KMS-11 (cell line): ENCODE data around the gene SLC66A2.

ENCODE experiments used
- H2AFZ ChIP-seq: fragments of 200-600 bp; sonication (generic); 2 replicates; pipeline ENCODE4 v1.6.1; 2016; ENCODE audit warnings: antibody characterized with exemption, mixed run types, low read depth
- H3K27ac ChIP-seq: fragments of 200-600 bp; sonication (generic); 2 replicates; pipeline ENCODE4 v1.6.1; 2016; ENCODE audit warnings: mild to moderate bottlenecking, mixed run types
- H3K27me3 ChIP-seq: fragments of 200-600 bp; sonication (generic); 2 replicates; pipeline ENCODE4 v1.6.1; 2017; ENCODE audit warnings: mild to moderate bottlenecking, low read depth, mixed run types, moderate library complexity; ENCODE audit not compliant: insufficient read depth
- H3K36me3 ChIP-seq: fragments of 200-600 bp; sonication (generic); 2 replicates; pipeline ENCODE4 v1.6.1; 2017; ENCODE audit warnings: mild to moderate bottlenecking, mixed run types; ENCODE audit not compliant: insufficient read depth
- H3K4me1 ChIP-seq: fragments of 200-600 bp; sonication (generic); 2 replicates; pipeline ENCODE4 v1.6.1; 2016; ENCODE audit warnings: mild to moderate bottlenecking, low read depth, mixed run types; ENCODE audit not compliant: poor library complexity, severe bottlenecking
- H3K4me2 ChIP-seq: fragments of 200-600 bp; sonication (generic); 2 replicates; pipeline ENCODE4 v1.7.0; 2016; ENCODE audit warnings: mild to moderate bottlenecking, mixed run types
- H3K4me3 ChIP-seq: fragments of 200-600 bp; sonication (generic); IDR thresholded peaks from 2 replicates; pipeline ENCODE4 v1.6.1; 2017; ENCODE audit warnings: low read depth, low read length, mixed read lengths; ENCODE audit not compliant: insufficient read depth
- H3K79me2 ChIP-seq: fragments of 200-600 bp; sonication (generic); 2 replicates; pipeline ENCODE4 v1.6.1; 2016; ENCODE audit warnings: low read depth, mixed run types; ENCODE audit not compliant: insufficient read depth
- H3K9ac ChIP-seq: fragments of 200-600 bp; sonication (generic); 2 replicates; pipeline ENCODE4 v1.6.1; 2016; ENCODE audit warnings: mild to moderate bottlenecking, mixed run types
- H4K20me1 ChIP-seq: fragments of 200-600 bp; sonication (generic); 2 replicates; pipeline ENCODE4 v1.6.1; 2016; ENCODE audit warnings: mild to moderate bottlenecking, mixed run types; ENCODE audit not compliant: insufficient read depth
- TF ChIP-seq, protein P1 (sequence below): fragments of 200-600 bp; sonication (generic); conservative IDR thresholded peaks from 2 replicates; pipeline ENCODE4 v1.6.1; 2017; ENCODE audit warnings: low read depth, mild to moderate bottlenecking, antibody characterized with exemption, low read length, moderate library complexity, mixed read lengths

SLC66A2 gene

DNA sequence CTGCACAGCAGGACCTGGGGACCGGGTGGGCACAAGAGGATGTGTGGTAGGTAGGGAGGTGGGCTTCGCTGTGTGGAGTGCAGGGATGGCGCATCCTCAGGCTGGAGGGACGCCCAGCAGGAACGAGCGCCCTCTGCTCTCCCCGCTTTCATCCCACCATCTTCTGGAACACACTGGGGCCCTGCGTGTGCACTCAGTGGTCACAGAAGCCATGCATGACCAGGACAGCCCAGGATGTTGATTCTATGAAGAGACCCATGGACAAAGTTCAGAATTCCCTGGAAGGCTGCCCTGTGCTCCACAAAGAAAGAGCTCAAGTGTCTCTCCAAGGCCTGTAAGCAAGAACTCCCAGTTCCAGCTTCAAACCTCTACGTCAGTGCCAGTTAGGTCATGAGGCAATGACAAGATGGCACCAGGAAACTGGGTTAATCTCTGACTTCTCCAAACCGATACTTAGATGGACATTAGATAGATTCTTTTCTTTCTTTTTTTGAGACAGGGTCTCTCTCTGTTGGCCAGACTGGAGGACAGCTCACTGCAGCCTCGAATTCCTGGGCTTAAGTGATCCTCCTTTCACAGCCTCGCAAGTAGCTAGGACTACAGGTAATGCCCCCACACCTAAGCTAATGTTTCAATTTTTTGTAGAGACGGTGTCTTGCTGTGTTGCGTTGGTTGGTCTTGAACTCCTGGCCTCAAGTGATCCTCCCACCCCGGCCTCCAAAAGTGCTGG is 3.4 kb downstream of the SLC66A2 start:
- Histone ChIP-seq H3K4me3 (no peak overlapping the region), H4K20me1 (no peaks in the 10 kb centered on the region), H3K27me3 (no peaks in the 10 kb centered on the region), H3K4me1 (peaks cover 7% of the 10 kb centered on the region), H3K4me2 (no peak overlapping the region), H3K27ac (no peak overlapping the region), H3K36me3 (peaks cover under 1% of the 10 kb centered on the region; the same call in 1 of the 2 replicates), H3K9ac (no peak overlapping the region), H3K79me2 (peaks cover 10% of the 10 kb centered on the region; the same call in 1 of the 2 replicates), H2AFZ (no peak overlapping the region)
- TF ChIP-seq, protein P1, sequence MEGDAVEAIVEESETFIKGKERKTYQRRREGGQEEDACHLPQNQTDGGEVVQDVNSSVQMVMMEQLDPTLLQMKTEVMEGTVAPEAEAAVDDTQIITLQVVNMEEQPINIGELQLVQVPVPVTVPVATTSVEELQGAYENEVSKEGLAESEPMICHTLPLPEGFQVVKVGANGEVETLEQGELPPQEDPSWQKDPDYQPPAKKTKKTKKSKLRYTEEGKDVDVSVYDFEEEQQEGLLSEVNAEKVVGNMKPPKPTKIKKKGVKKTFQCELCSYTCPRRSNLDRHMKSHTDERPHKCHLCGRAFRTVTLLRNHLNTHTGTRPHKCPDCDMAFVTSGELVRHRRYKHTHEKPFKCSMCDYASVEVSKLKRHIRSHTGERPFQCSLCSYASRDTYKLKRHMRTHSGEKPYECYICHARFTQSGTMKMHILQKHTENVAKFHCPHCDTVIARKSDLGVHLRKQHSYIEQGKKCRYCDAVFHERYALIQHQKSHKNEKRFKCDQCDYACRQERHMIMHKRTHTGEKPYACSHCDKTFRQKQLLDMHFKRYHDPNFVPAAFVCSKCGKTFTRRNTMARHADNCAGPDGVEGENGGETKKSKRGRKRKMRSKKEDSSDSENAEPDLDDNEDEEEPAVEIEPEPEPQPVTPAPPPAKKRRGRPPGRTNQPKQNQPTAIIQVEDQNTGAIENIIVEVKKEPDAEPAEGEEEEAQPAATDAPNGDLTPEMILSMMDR = no peak

DNA sequence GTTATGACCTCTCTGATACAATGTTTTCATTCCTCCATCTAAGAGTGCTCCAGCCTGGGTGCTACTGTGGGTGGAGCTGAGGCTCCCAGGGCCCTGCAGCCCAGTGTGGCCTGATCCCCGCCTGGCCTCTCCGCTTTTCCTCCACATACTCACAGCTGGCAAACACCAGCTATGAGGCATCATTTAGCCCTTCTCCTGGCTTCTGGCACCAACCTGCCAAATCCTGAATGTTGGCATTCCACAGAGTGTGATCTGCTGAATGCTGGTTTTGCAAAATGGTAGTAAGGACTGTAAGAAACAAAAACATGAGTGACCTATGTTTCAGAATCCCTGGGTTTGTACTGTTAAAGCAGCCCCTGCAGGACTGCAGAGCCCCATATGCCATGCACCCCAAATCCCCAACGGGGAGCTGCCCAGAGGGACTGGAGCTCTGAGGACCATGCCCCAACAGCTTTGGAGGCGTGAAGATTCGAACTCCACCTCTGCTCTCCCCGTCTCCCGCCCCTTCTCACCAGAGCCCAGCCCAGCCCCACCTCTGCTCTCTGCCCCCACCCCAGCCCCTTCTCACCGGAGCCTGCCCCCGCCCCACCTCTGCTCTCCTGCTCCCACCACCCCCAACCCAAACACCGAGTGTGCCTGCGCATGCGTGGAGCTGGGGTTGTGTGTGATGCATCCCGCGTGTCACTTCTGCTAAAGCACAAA is 4.2 kb downstream of the SLC66A2 start:
- Histone ChIP-seq H3K27ac (no peak overlapping the region), H2AFZ (no peak overlapping the region), H4K20me1 (no peaks in the 10 kb centered on the region), H3K9ac (no peak overlapping the region), H3K4me1 (peaks cover 7% of the 10 kb centered on the region), H3K4me2 (no peak overlapping the region), H3K4me3 (no peak overlapping the region), H3K36me3 (peaks cover 6% of the 10 kb centered on the region; the same call in 1 of the 2 replicates), H3K79me2 (peaks cover 10% of the 10 kb centered on the region; the same call in 1 of the 2 replicates), H3K27me3 (no peaks in the 10 kb centered on the region)
- TF ChIP-seq, protein P1 = no peak

DNA sequence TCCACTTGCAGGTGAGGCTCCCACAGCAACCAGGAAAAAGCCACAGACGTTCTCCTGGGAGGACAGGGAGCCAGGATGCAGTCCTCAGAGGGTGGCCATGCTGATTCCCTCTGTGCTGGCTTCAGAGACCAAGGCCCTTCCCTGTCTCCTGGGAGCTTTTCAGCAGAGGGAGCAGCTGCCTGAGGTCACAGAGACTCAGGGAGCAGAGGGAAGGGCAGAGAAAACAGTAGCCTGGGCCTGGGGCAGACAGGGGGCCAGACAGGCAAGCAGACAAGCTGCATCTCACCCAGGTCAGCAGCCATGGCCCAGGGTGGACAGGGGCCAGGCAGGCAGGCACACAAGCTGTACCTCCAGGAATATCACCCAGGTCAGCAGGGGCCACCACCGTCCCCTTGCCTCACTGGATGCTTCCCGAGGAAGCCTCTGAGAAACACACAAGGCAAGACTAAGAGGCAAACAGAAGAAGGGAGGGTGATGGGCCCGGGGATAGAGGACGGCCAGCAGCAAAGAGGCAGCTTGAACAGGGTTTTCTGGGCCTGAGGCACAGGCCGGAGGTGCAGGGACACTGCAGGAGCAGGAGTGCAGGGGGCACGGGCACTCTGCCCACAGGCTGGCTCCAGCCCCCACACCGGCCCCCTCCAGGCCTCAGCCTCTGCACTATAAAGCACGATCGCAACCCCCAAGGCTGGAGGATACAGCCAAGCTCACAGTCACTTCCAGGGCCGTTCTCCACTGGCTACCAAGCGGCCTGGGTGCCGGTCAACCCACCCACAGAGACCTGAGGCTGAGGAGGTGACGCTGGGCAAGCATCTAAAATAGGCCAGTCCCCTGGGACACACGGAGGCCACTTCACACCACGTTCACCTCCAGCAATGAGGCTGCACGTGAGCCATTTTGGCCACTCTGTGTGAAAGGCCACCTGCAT is 6.1 kb downstream of the SLC66A2 start:
- H3K9ac ChIP-seq = no peak overlapping the region
- H3K27me3 ChIP-seq = no peaks in the 10 kb centered on the region
- TF ChIP-seq, protein P1 = no peak
- H3K79me2 ChIP-seq = peaks cover 7% of the 10 kb centered on the region; the same call in 1 of the 2 replicates
- no peak overlapping the region for H3K4me2 ChIP-seq
- no peak overlapping the region for H3K27ac ChIP-seq
- H3K36me3 ChIP-seq = peaks cover 15% of the 10 kb centered on the region; the same call in 1 of the 2 replicates
- H4K20me1 ChIP-seq = no peaks in the 10 kb centered on the region
- H3K4me1 ChIP-seq = peaks cover 4% of the 10 kb centered on the region
- H2AFZ ChIP-seq = no peak overlapping the region
- no peak overlapping the region for H3K4me3 ChIP-seq

DNA sequence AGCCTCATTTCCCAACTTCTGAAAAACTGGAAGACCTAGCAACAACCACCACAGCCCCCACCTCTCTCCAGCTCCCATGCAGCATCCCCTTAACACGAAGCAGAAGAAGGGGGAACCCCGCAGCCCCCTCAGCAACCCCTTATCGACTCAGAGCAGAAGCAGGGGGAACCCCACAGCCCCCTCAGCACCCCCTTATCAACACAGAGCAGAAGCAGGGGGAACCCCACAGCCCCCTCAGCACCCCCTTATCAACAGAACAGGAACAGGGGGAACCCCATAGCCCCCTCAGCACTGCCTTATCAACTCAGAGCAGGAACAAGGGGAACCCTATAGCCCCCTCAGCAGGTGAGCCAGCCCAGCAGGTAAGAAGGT is 6.7 kb downstream of the SLC66A2 start:
- no peak overlapping the region for H3K4me3 ChIP-seq
- no peak overlapping the region for H2AFZ ChIP-seq
- no peaks in the 10 kb centered on the region for H3K4me1 ChIP-seq
- no peak overlapping the region for H3K27ac ChIP-seq
- H3K27me3 ChIP-seq = no peaks in the 10 kb centered on the region
- peaks cover under 1% of the 10 kb centered on the region; the same call in 1 of the 2 replicates for H3K79me2 ChIP-seq
- H3K36me3 ChIP-seq = peaks cover 16% of the 10 kb centered on the region; the same call in 1 of the 2 replicates
- no peaks in the 10 kb centered on the region for H4K20me1 ChIP-seq
- no peak overlapping the region for H3K9ac ChIP-seq
- no peak overlapping the region for H3K4me2 ChIP-seq
- TF ChIP-seq, protein P1 = no peak
